Activated naive CD8-positive, alpha-beta T cell treated with anti-CD3 and anti-CD28 coated beads for 36 hours (primary cell): ENCODE results near the gene TBC1D19. TPM values are rescaled to one million over a fixed set of nuclear protein-coding genes. Genes with fewer than 3 reads are reported as not detected.
"Not testable (repeated sequence)": the region's sequence is repeated elsewhere in the genome, so short reads cannot be mapped to it uniquely, and the experiment has no call there.

Experiments used
- DNase-seq: peaks from one replicate; pipeline ENCODE4 v3.0.0; 2021
- H3K27ac Mint-ChIP-seq: one replicate; pipeline ENCODE4 v1.8.0; 2022; ENCODE audit warnings: mild to moderate bottlenecking, moderate library complexity, mixed read lengths
- H3K27me3 Mint-ChIP-seq: one replicate; pipeline ENCODE4 v1.8.0; 2022; ENCODE audit warnings: mild to moderate bottlenecking, mixed read lengths
- H3K36me3 Mint-ChIP-seq: one replicate; pipeline ENCODE4 v1.8.0; 2021; ENCODE audit warnings: mild to moderate bottlenecking, mixed read lengths
- H3K4me1 Mint-ChIP-seq: one replicate; pipeline ENCODE4 v1.8.0; 2021; ENCODE audit warnings: mixed read lengths
- H3K4me3 Mint-ChIP-seq: one replicate; pipeline ENCODE4 v1.8.0; 2022; ENCODE audit warnings: mild to moderate bottlenecking, moderate library complexity, mixed read lengths
- H3K9me3 Mint-ChIP-seq: one replicate; pipeline ENCODE4 v1.8.0; 2022; ENCODE audit warnings: mixed read lengths
- total RNA-seq, 2 experiments: library from RNA; stranded (reverse); gene quantifications; one replicate each; pipeline ENCODE4 v1.2.3, GENCODE V29; 2021

TBC1D19 gene
- total RNA-seq, 2 experiments from 2014 or later: 3.1 to 4.2 TPM

GRCh38 chr4:26583538-26583864 is 383 bp upstream of the TBC1D19 start:
- no peak for DNase-seq
- H3K27me3 Mint-ChIP-seq: no peaks in the 10 kb centered on the region
- H3K27ac Mint-ChIP-seq: peak overlapping the region; percentile 84
- peak overlapping the region; percentile 96 for H3K4me3 Mint-ChIP-seq
- H3K9me3 Mint-ChIP-seq: no peaks in the 10 kb centered on the region
- H3K36me3 Mint-ChIP-seq: no peaks in the 10 kb centered on the region
- H3K4me1 Mint-ChIP-seq: peaks cover 14% of the 10 kb centered on the region

GRCh38 chr4:26584725-26585124 is 841 bp downstream of the TBC1D19 start:
- no peaks in the 10 kb centered on the region for H3K9me3 Mint-ChIP-seq
- DNase-seq: no peak
- peak overlapping the region; percentile 84 for H3K27ac Mint-ChIP-seq
- peak overlapping the region; percentile 96 for H3K4me3 Mint-ChIP-seq
- H3K36me3 Mint-ChIP-seq: peaks cover 2% of the 10 kb centered on the region
- H3K4me1 Mint-ChIP-seq: peaks cover 14% of the 10 kb centered on the region
- no peaks in the 10 kb centered on the region for H3K27me3 Mint-ChIP-seq

GRCh38 chr4:26589705-26590104 is 5.8 kb downstream of the TBC1D19 start:
- H3K27me3 Mint-ChIP-seq: no peaks in the 10 kb centered on the region
- H3K27ac Mint-ChIP-seq: no peak overlapping the region
- H3K9me3 Mint-ChIP-seq: peaks cover 3% of the 10 kb centered on the region
- DNase-seq: no peak
- peaks cover 9% of the 10 kb centered on the region for H3K4me1 Mint-ChIP-seq
- no peak overlapping the region for H3K4me3 Mint-ChIP-seq
- H3K36me3 Mint-ChIP-seq: peaks cover 9% of the 10 kb centered on the region

- H3K4me3 Mint-ChIP-seq: no peak overlapping the region
- peaks cover 8% of the 10 kb centered on the region for H3K4me1 Mint-ChIP-seq
These were observed 6.8 kb downstream of the TBC1D19 start for GRCh38 chr4:26590639-26591038.

GRCh38 chr4:26593557-26593956 is 9.7 kb downstream of the TBC1D19 start:
- H3K9me3 Mint-ChIP-seq, H3K4me3 Mint-ChIP-seq, H3K4me1 Mint-ChIP-seq, H3K36me3 Mint-ChIP-seq, H3K27me3 Mint-ChIP-seq, H3K27ac Mint-ChIP-seq, DNase-seq: not testable (repeated sequence)

More at GRCh38 chr4:26590639-26591038, 6.8 kb downstream of the TBC1D19 start:
- H3K27me3 Mint-ChIP-seq: no peaks in the 10 kb centered on the region
- H3K36me3 Mint-ChIP-seq: peaks cover 9% of the 10 kb centered on the region
- H3K9me3 Mint-ChIP-seq: peaks cover 3% of the 10 kb centered on the region
- no peak overlapping the region for H3K27ac Mint-ChIP-seq
- no peak for DNase-seq

DNA sequence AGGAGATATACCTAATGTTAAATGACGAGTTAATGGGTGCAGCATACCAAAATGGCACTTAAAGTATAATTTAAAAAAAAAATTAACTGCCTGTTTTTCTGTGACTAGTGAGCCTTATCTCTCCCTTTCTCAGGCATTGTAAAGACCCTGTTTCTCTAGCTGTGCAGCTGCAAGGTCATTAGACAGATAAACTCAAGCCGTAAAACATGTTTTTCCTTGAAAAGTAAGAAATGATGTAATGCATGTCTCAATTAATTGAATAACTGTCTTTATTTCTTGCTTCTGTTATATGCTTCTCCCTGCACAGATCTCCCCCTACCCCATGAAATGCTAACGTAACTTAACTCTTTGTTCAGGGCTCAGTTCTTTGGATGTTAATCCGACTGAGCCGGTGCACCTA is 10.5 kb downstream of the TBC1D19 start:
- peaks cover 3% of the 10 kb centered on the region for H3K9me3 Mint-ChIP-seq
- DNase-seq: no peak
- no peak overlapping the region for H3K27ac Mint-ChIP-seq
- H3K4me3 Mint-ChIP-seq: no peak overlapping the region
- H3K4me1 Mint-ChIP-seq: peaks cover 8% of the 10 kb centered on the region
- no peaks in the 10 kb centered on the region for H3K27me3 Mint-ChIP-seq
- H3K36me3 Mint-ChIP-seq: peaks cover 7% of the 10 kb centered on the region

DNA sequence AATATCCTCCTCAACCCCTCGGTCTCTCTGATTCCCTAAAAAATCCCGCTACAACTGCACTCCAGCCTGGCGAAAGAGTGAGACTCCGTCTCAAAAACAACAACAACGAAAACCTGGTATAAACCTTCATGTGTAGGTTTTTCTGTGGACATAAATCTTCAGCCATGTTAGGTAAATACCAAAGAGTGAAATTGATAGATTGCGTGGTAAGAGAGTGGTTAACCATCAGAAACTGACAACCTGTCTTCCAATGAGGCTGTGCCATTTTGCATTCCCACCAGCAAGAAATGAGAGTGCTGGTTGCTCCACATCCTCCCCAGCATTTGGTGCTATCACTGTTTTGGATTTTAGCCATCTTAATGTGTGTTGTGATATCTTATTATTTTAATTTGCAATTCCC is 10.9 kb downstream of the TBC1D19 start:
- Mint-ChIP-seq H3K36me3 (peaks cover 7% of the 10 kb centered on the region), H3K9me3 (peaks cover 3% of the 10 kb centered on the region), H3K27ac (no peak overlapping the region), H3K4me1 (peaks cover 8% of the 10 kb centered on the region), H3K27me3 (no peaks in the 10 kb centered on the region), H3K4me3 (no peak overlapping the region)
- no peak for DNase-seq

- Mint-ChIP-seq H3K27ac (no peak overlapping the region), H3K4me1 (peaks cover 5% of the 10 kb centered on the region), H3K4me3 (no peak overlapping the region), H3K27me3 (no peaks in the 10 kb centered on the region), H3K9me3 (peaks cover 3% of the 10 kb centered on the region), H3K36me3 (peaks cover 4% of the 10 kb centered on the region)
- DNase-seq: no peak
These were observed 13.0 kb downstream of the TBC1D19 start for GRCh38 chr4:26596843-26597242.

DNA sequence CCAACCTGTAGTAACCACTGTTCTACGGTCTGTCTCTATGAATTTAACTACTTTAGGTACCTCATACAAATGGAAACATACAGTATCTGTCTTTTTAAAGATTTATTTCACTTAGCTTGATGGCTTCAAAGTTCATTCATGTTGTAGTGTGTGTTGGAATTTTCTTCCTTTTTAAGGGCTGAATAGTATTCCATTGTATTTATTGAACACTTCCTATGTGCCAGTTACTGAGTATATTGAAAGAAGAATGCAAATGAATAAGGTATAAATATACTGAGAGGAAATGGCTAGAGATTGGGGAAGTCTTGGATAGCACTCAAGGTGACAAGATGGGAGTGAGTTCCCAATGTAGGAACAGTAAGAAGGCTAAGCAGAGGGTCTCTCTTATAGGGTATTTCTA is 17.3 kb downstream of the TBC1D19 start:
- no peak overlapping the region for H3K27ac Mint-ChIP-seq
- no peaks in the 10 kb centered on the region for H3K27me3 Mint-ChIP-seq
- no peak overlapping the region for H3K4me3 Mint-ChIP-seq
- no peak for DNase-seq
- peaks cover 1% of the 10 kb centered on the region for H3K9me3 Mint-ChIP-seq
- no peaks in the 10 kb centered on the region for H3K4me1 Mint-ChIP-seq
- H3K36me3 Mint-ChIP-seq: no peaks in the 10 kb centered on the region

- no peak for DNase-seq
- Mint-ChIP-seq H3K27me3 (no peaks in the 10 kb centered on the region), H3K4me1 (peaks cover 13% of the 10 kb centered on the region), H3K36me3 (no peaks in the 10 kb centered on the region), H3K9me3 (peaks cover 4% of the 10 kb centered on the region), H3K4me3 (no peak overlapping the region), H3K27ac (no peak overlapping the region)
These were observed 23.9 kb downstream of the TBC1D19 start for GRCh38 chr4:26607776-26608175.

GRCh38 chr4:26609391-26609790 is 25.5 kb downstream of the TBC1D19 start:
- Mint-ChIP-seq H3K9me3 (peaks cover 4% of the 10 kb centered on the region), H3K27ac (no peak overlapping the region), H3K27me3 (no peaks in the 10 kb centered on the region), H3K4me3 (no peak overlapping the region), H3K36me3 (no peaks in the 10 kb centered on the region), H3K4me1 (peaks cover 15% of the 10 kb centered on the region)
- DNase-seq: no peak

DNA sequence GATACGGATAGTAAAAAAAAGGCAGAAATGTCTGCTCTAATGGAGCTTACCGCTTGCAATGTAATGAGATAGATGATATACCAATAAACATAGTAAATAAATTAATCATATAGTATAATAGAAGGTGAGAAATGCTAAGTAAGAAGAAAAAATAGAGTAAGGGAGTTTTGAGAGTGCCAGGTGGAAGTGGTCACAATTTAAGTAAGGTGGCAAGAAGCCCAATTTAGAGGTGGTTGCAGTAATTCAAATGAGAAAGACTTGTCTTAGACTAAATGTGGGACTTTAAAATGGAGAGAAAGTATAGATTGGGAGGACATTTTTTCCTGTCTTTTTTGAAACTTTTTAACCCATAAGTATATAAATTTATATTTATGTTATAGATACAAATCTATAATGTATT is 26.0 kb downstream of the TBC1D19 start:
- H3K4me1 Mint-ChIP-seq: peaks cover 15% of the 10 kb centered on the region
- no peak overlapping the region for H3K27ac Mint-ChIP-seq
- no peak for DNase-seq
- H3K4me3 Mint-ChIP-seq: no peak overlapping the region
- no peaks in the 10 kb centered on the region for H3K36me3 Mint-ChIP-seq
- no peaks in the 10 kb centered on the region for H3K27me3 Mint-ChIP-seq
- peaks cover 3% of the 10 kb centered on the region for H3K9me3 Mint-ChIP-seq

GRCh38 chr4:26611372-26611771 is 27.5 kb downstream of the TBC1D19 start:
- Mint-ChIP-seq H3K27me3 (no peaks in the 10 kb centered on the region), H3K27ac (no peak overlapping the region), H3K4me3 (no peak overlapping the region), H3K9me3 (peaks cover 3% of the 10 kb centered on the region), H3K36me3 (peaks cover 8% of the 10 kb centered on the region), H3K4me1 (peaks cover 15% of the 10 kb centered on the region)
- DNase-seq: no peak

DNA sequence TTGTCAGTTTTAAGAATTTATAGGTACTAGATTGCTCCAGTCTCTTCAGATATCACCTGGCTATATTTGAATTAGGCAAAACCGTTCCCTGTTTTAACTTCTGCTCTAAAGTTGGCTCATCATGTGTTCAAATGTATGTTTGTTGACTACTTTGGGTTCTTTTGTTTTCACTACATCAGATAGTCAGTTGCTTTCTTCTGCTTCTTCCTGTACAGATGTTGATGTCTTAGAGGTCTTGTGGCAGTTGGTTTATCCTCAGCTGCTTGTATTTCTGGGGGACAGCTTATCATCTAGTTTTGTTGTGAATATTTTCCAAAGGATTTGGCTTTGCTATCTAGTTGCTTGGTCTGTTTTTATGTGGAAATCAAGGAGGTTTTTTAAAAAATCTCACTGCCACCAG is 28.0 kb downstream of the TBC1D19 start:
- no peak overlapping the region for H3K4me3 Mint-ChIP-seq
- H3K27me3 Mint-ChIP-seq: no peaks in the 10 kb centered on the region
- no peak overlapping the region for H3K27ac Mint-ChIP-seq
- peaks cover 15% of the 10 kb centered on the region for H3K4me1 Mint-ChIP-seq
- no peak for DNase-seq
- H3K9me3 Mint-ChIP-seq: peaks cover 3% of the 10 kb centered on the region
- peaks cover 8% of the 10 kb centered on the region for H3K36me3 Mint-ChIP-seq

- DNase-seq: no peak
- Mint-ChIP-seq H3K9me3 (peaks cover 3% of the 10 kb centered on the region), H3K4me1 (peaks cover 15% of the 10 kb centered on the region), H3K27me3 (no peaks in the 10 kb centered on the region), H3K4me3 (no peak overlapping the region), H3K27ac (no peak overlapping the region), H3K36me3 (peaks cover 8% of the 10 kb centered on the region)
These were observed 29.4 kb downstream of the TBC1D19 start for GRCh38 chr4:26613237-26613636.

GRCh38 chr4:26613735-26614134 is 29.9 kb downstream of the TBC1D19 start:
- H3K4me3 Mint-ChIP-seq: no peak overlapping the region
- H3K36me3 Mint-ChIP-seq: peaks cover 10% of the 10 kb centered on the region
- H3K4me1 Mint-ChIP-seq: peaks cover 15% of the 10 kb centered on the region
- no peak for DNase-seq
- H3K9me3 Mint-ChIP-seq: peaks cover 3% of the 10 kb centered on the region
- no peak overlapping the region for H3K27ac Mint-ChIP-seq
- H3K27me3 Mint-ChIP-seq: no peaks in the 10 kb centered on the region

DNA sequence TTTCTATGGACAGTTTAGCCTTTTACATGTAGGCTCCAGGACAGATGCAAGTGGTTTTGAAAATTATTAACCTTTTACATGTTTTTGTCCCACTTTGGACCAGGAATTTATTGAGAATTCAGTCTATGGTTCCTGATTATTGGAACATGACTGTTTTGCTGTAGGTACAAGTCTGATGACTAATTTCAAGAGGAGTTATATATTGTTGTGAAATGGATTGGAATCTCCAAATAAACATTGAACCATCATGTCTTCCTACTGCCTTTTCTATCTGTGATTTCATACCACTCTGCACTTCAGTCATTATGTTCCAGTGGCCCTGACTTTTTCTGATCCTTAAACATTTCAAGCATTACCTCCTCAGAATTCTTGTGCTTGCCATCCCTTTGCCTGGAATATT is 35.9 kb downstream of the TBC1D19 start:
- DNase-seq: no peak
- no peak overlapping the region for H3K4me3 Mint-ChIP-seq
- no peaks in the 10 kb centered on the region for H3K9me3 Mint-ChIP-seq
- H3K27me3 Mint-ChIP-seq: no peaks in the 10 kb centered on the region
- H3K4me1 Mint-ChIP-seq: peaks cover 3% of the 10 kb centered on the region
- peaks cover 16% of the 10 kb centered on the region for H3K36me3 Mint-ChIP-seq
- H3K27ac Mint-ChIP-seq: no peak overlapping the region
